Lung (tissue), 12 donors: Measurements from ENCODE around the gene CCL21. TPM values are rescaled to one million over a fixed set of nuclear protein-coding genes. Genes with fewer than 3 reads are reported as not detected.
"Not testable (repeated sequence)": the region's sequence is repeated elsewhere in the genome, so short reads cannot be mapped to it uniquely, and the experiment has no call there.

Experiments
- ATAC-seq: fragments of 200-7000 bp; cut with Tn5 transposase; one replicate; pipeline ENCODE4 v1.9.1; 2020; ENCODE audit warnings: moderate number of reproducible peaks; ENCODE audit not compliant: insufficient read depth, low FRiP score
- DNase-seq, 3 donors: peaks; one replicate each; pipeline ENCODE4 v3.0.0-alpha.2; 2013 to 2017
- H3K27ac ChIP-seq, 2 donors: one replicate each; pipeline ENCODE4 v1.5.1; 2013; ENCODE audit warnings: mild to moderate bottlenecking in 2 of 2, moderate library complexity in 2 of 2, control low read depth in 1 of 2, inconsistent platforms in 1 of 2, low read depth in 1 of 2, low read length in 1 of 2
- H3K27me3 ChIP-seq, 3 donors: one replicate each; pipeline ENCODE4 v1.5.1; 2013; ENCODE audit warnings: low read length in 2 of 3; ENCODE audit not compliant: control insufficient read depth in 3 of 3, insufficient read depth in 3 of 3
- H3K36me3 ChIP-seq, 4 donors: one replicate each; pipeline ENCODE4 v1.5.1; 2013; ENCODE audit warnings: low read length in 4 of 4, mild to moderate bottlenecking in 1 of 4, moderate library complexity in 1 of 4; ENCODE audit not compliant: control insufficient read depth in 4 of 4, insufficient read depth in 4 of 4
- H3K4me1 ChIP-seq, 5 donors: one replicate each; pipeline ENCODE4 v1.5.1; 2013; ENCODE audit warnings: low read length in 5 of 5, mild to moderate bottlenecking in 2 of 5, moderate library complexity in 1 of 5; ENCODE audit not compliant: control insufficient read depth in 5 of 5, insufficient read depth in 5 of 5
- H3K4me3 ChIP-seq: one replicate; pipeline ENCODE4 v1.5.1; 2013; ENCODE audit warnings: mild to moderate bottlenecking, control low read depth, moderate library complexity
- H3K9ac ChIP-seq, 2 donors: one replicate each; pipeline ENCODE4 v1.5.1; 2013; ENCODE audit warnings: low read length in 2 of 2, control low read depth in 1 of 2; ENCODE audit not compliant: insufficient read depth in 1 of 2
- H3K9me3 ChIP-seq, 4 donors: one replicate each; pipeline ENCODE4 v1.5.1; 2013; ENCODE audit warnings: low read length in 3 of 4, mild to moderate bottlenecking in 1 of 4, moderate library complexity in 1 of 4; ENCODE audit not compliant: control insufficient read depth in 4 of 4, insufficient read depth in 3 of 4
- WGBS, 2 donors: extraction: QIAGEN DNeasy Blood & Tissue Kit; methylation state at CpG; one replicate each; pipeline ENCODE4 v1.1.7; 2013; 5-methylcytosine and 5-hydroxymethylcytosine counted together
- polyA plus RNA-seq, 2 donors: library from polyadenylated mRNA; stranded (reverse); fragments of 200-250 nt; gene quantifications; one replicate each; pipeline ENCODE4 v1.2.1, GENCODE V29; 2013
- total RNA-seq, 2 donors: library from RNA; depleted of rRNA in 1 of 2; stranded (reverse); fragments of >200 nt in 1 of 2; gene quantifications; one replicate each; pipeline ENCODE4 v1.2.1, GENCODE V29; 2014 to 2021
- TF ChIP-seq, protein P1 (sequence below): IDR thresholded peaks from 2 replicates; pipeline ENCODE4 v1.5.1; 2012; ENCODE audit warnings: mild to moderate bottlenecking; ENCODE audit errors: control extremely low read depth, extremely low read depth
- donor health status: control.
- donor health status: control.
- donor health status: Bipolar disorder and iron deficiency.
- donor health status: healthy.
- donor health status: DM: yes; HTN: yes; CAD: no.

CCL21 gene
- total and polyA plus RNA-seq, 4 donors: 67.3 to 473 (median 181) TPM

DNA sequence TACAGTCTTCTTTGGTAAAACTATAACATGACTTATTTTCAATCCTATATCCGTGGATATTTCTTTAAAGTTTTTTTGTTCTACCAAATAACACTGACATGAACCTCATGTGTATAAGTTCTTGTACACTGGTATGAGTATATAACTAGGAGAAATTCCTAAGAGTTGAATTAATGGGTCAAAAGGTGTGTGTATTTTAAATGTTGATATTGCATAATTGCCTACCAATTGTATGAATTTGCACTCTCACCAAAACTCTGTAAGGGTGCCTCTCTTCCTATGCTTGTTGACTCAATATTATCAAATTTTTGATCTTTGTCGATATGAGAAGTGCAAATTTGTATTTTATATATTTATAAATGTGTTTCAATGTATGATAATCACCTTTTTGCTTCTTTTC lies 22.9 kb upstream of the CCL21 start:
- Histone ChIP-seq H3K27me3 (no peaks in the 10 kb centered on the region), H3K27ac (no peak overlapping the region), H3K9me3 (no peaks in the 10 kb centered on the region), H3K4me3 (no peak overlapping the region), H3K9ac (no peak overlapping the region), H3K36me3 (no peaks in the 10 kb centered on the region), H3K4me1 (no peaks in the 10 kb centered on the region)
- WGBS, 2 donors: 69 to 83% methylated on average over 2 of the region's 2 CpGs
- TF ChIP-seq, protein P1, sequence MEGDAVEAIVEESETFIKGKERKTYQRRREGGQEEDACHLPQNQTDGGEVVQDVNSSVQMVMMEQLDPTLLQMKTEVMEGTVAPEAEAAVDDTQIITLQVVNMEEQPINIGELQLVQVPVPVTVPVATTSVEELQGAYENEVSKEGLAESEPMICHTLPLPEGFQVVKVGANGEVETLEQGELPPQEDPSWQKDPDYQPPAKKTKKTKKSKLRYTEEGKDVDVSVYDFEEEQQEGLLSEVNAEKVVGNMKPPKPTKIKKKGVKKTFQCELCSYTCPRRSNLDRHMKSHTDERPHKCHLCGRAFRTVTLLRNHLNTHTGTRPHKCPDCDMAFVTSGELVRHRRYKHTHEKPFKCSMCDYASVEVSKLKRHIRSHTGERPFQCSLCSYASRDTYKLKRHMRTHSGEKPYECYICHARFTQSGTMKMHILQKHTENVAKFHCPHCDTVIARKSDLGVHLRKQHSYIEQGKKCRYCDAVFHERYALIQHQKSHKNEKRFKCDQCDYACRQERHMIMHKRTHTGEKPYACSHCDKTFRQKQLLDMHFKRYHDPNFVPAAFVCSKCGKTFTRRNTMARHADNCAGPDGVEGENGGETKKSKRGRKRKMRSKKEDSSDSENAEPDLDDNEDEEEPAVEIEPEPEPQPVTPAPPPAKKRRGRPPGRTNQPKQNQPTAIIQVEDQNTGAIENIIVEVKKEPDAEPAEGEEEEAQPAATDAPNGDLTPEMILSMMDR: no peak
- ATAC-seq: no peak
- no peak for DNase-seq

DNA sequence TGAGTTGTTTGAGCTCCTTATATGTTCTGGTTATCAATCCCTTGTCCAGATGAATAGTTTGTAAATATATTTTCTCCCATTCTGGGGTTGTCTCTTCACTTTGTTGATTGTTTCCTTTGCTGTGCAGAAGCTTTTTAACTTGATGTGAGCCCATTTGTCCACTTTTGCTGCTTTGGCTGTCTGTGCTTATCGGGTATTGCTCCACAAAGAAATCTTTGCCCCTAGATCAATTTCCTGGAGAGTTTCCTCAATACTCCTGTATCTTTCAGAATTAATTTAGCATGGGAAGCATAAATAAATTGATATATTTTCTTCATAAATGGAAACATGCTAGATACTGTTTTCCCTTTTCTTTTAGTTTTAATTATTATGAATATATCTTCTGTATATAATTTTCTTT lies 22.5 kb upstream of the CCL21 start:
- H3K9ac ChIP-seq: no peak overlapping the region
- H3K27ac ChIP-seq: no peak overlapping the region
- no peak overlapping the region for H3K4me3 ChIP-seq
- H3K9me3 ChIP-seq: no peaks in the 10 kb centered on the region
- WGBS, 2 donors: 92 to 97% methylated on average over 1 of the region's 1 CpG
- H3K4me1 ChIP-seq: no peaks in the 10 kb centered on the region
- TF ChIP-seq, protein P1: no peak
- H3K36me3 ChIP-seq: no peaks in the 10 kb centered on the region
- no peak for ATAC-seq
- DNase-seq: no peak
- H3K27me3 ChIP-seq: no peaks in the 10 kb centered on the region

DNA sequence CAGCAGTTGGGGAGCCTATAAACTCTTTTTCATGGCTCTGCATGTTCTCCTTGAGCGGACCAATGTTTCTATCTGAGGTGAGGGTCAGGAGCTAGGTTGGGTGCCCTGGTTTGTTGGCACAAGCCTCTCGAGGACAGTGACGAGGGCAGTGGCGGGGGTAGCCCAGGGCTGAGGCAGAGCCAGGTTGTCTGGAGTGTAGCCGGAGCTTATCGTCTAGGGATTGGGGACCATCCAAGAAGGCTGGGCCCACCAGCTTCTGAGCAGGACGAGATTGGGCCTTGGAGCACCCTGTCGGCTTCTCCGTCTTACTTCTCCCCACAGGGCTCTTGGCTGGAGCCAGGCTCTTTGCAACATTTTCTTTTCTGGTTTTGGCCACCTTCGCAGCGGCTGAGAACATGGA lies 13.2 kb upstream of the CCL21 start:
- Histone ChIP-seq H3K27ac (no peak overlapping the region), H3K36me3 (no peaks in the 10 kb centered on the region), H3K9me3 (no peaks in the 10 kb centered on the region), H3K27me3 (no peaks in the 10 kb centered on the region), H3K9ac (no peak overlapping the region), H3K4me3 (no peak overlapping the region), H3K4me1 (peaks cover 0 to 6% (median 2%) of the 10 kb centered on the region in 5 donors)
- ATAC-seq (no peak), DNase-seq (no peak)
- TF ChIP-seq, protein P1: no peak
- 93 to 95% methylated on average over 11 of the region's 11 CpGs for WGBS, 2 donors

DNA sequence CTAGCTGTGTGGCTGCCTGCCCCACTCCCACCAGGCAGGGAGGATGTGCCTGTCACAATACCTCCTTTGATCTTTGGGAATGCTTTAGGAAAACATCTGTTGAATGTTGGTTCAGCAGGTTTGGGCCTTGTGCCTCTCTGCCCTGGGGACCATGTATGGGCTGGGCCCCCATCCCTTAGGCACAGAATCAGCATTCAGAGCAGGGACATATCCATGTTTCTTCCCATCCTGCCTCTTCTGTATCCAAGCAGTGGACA lies 9.8 kb upstream of the CCL21 start:
- not testable (repeated sequence) for H3K4me3 ChIP-seq, H3K27ac ChIP-seq, H3K9me3 ChIP-seq, H3K27me3 ChIP-seq, H3K36me3 ChIP-seq, ATAC-seq, H3K4me1 ChIP-seq, H3K9ac ChIP-seq, DNase-seq
